ENCODE measurements around the gene FECH. TPM values are rescaled to one million over a fixed set of nuclear protein-coding genes. Genes with fewer than 3 reads are reported as not detected.

The FECH gene
- total RNA-seq, 2 donors from 2014 or later = 24.2 to 32.6 TPM

DNA sequence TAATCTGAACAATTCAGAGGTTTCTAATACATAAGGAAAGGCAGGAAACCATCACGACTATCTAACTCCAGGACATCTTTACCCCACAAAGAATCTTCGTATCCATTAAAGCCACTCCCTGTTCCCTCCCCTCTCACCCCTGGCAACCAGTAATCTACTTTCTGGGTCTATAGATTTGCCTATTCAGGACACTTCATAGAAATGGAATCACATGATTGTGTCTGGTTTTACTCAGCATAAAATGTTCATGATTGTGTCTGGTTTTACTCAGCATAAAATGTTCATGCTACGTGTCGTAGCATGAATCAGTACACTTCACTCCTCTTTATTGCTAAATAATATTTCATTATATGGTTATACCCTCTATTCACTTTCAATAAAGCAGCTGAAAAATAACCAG lies 11.6 kb downstream of the FECH start:
- peaks cover 4 to 17% of the 10 kb centered on the region in 2 donors for H3K36me3 Mint-ChIP-seq (ENCODE audit: insufficient read depth in 2 of 2)
- DNase-seq = no peak
- no peaks in the 10 kb centered on the region for H3K27me3 Mint-ChIP-seq (ENCODE audit: low read depth)
- peaks cover under 1% of the 10 kb centered on the region for H3K4me1 Mint-ChIP-seq (ENCODE audit: low read depth)
- no peak for ATAC-seq (replicated peaks in 1 of 2)
- no peak overlapping the region for H3K4me3 Mint-ChIP-seq
- H3K27ac Mint-ChIP-seq = no peak overlapping the region
- no peaks in the 10 kb centered on the region for H3K9me3 Mint-ChIP-seq

DNA sequence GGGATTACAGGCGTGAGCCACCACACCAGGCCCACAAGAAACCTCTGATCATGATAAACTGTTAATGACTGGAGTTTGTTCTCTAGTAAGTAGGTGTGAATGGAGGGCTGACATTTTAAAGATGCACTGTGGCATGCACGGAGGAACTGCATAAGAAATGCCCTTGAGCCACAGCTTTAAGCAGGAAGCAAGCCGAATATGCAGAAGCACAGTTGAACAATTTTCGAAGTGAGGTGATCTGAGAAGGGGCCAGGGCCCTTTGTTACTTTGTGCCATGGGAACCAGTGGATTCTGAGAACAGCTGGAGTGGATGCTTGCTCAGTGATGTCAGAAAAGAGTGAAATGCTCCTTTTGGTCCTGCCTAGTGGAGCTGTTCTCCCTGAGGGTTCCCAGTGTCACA lies 16.3 kb downstream of the FECH start:
- H3K36me3 Mint-ChIP-seq (ENCODE audit: insufficient read depth in 2 of 2) = peaks cover 1 to 6% of the 10 kb centered on the region in 2 donors
- H3K4me3 Mint-ChIP-seq = no peak overlapping the region
- H3K27ac Mint-ChIP-seq = no peak overlapping the region
- H3K27me3 Mint-ChIP-seq (ENCODE audit: low read depth) = no peaks in the 10 kb centered on the region
- ATAC-seq (replicated peaks in 1 of 2) (no peak), DNase-seq (no peak)
- H3K9me3 Mint-ChIP-seq = no peaks in the 10 kb centered on the region
- no peaks in the 10 kb centered on the region for H3K4me1 Mint-ChIP-seq (ENCODE audit: low read depth)

DNA sequence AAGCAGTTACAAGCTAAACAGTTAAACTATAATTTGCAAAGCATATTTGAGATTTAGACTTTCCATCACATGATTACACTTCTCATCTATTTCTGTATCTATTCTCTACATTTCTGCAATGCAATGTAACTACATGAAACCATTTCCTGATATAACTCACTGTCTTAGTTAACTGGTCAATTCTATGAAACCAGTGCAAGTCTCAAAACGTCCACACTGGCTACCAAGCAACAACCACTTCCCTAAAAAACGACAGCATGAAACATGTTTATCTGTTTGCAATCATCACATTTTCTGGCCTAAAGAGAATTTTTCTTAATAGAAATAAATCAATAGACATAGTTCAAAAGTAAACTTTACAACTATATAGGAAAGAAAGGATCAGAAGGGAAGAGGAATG lies 17.4 kb downstream of the FECH start:
- no peaks in the 10 kb centered on the region for H3K27me3 Mint-ChIP-seq (ENCODE audit: low read depth)
- DNase-seq = no peak
- no peaks in the 10 kb centered on the region for H3K4me1 Mint-ChIP-seq (ENCODE audit: low read depth)
- H3K36me3 Mint-ChIP-seq (ENCODE audit: insufficient read depth in 2 of 2) = peaks cover under 1 to 3% of the 10 kb centered on the region in 2 donors
- H3K9me3 Mint-ChIP-seq = no peaks in the 10 kb centered on the region
- no peak overlapping the region for H3K27ac Mint-ChIP-seq
- ATAC-seq (replicated peaks in 1 of 2) = no peak
- H3K4me3 Mint-ChIP-seq = no peak overlapping the region

DNA sequence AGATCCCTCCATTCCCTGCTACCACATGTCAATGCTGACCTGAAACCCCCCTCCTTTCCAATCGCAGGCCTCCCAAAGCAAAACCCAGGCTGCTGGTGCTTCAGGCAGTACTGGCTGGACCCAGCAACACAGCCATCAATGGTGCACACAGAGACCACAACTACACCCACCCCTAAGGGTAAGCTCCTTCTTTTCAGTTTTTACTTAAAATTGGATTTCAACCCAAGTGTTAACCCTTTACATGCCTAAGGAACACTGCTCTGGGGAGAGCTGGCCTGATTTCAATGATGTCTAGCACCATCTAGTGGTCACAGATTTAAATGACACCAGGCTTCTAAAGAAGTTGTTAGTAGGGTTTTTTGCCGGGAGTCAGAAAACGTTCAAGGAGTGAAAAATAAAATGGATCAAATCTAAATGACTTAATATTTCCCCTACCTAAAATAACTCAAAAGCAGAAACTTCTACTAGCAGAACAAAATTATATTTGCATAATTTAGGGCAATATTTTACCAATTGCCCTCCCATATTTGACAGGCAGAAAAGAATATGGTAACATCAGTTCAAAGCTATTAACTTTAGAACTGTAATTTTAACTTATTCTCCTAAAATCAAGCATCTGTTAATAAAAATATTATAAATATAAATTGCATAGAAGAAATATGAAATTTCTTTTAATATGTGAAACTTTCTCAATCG lies 24.6 kb downstream of the FECH start:
- Mint-ChIP-seq H3K4me1 (ENCODE audit: low read depth) (no peaks in the 10 kb centered on the region), H3K9me3 (no peaks in the 10 kb centered on the region), H3K27me3 (ENCODE audit: low read depth) (no peaks in the 10 kb centered on the region), H3K4me3 (no peak overlapping the region), H3K36me3 (ENCODE audit: insufficient read depth in 2 of 2) (peaks cover 0 to 4% of the 10 kb centered on the region in 2 donors), H3K27ac (peak overlapping the region; percentile 25)
- DNase-seq (peak; percentile 13 to 42), ATAC-seq (replicated peaks in 1 of 2) (peak in 1 of 2 donors; percentile 7)

GRCh38 chr18:57561261-57561660 lies 25.2 kb downstream of the FECH start:
- DNase-seq (no peak), ATAC-seq (replicated peaks in 1 of 2) (no peak)
- H3K4me1 Mint-ChIP-seq (ENCODE audit: low read depth) = no peaks in the 10 kb centered on the region
- no peaks in the 10 kb centered on the region for H3K27me3 Mint-ChIP-seq (ENCODE audit: low read depth)
- H3K27ac Mint-ChIP-seq = no peak overlapping the region
- no peak overlapping the region for H3K4me3 Mint-ChIP-seq
- no peaks in the 10 kb centered on the region for H3K9me3 Mint-ChIP-seq
- peaks cover 0 to 4% of the 10 kb centered on the region in 2 donors for H3K36me3 Mint-ChIP-seq (ENCODE audit: insufficient read depth in 2 of 2)

GRCh38 chr18:57559314-57559713 lies 27.2 kb downstream of the FECH start:
- Mint-ChIP-seq H3K4me3 (no peak overlapping the region), H3K4me1 (ENCODE audit: low read depth) (no peaks in the 10 kb centered on the region), H3K27ac (no peak overlapping the region), H3K9me3 (no peaks in the 10 kb centered on the region), H3K36me3 (ENCODE audit: insufficient read depth in 2 of 2) (peaks cover 0 to 4% of the 10 kb centered on the region in 2 donors), H3K27me3 (ENCODE audit: low read depth) (no peaks in the 10 kb centered on the region)
- ATAC-seq (replicated peaks in 1 of 2) (no peak), DNase-seq (no peak)

- no peak for DNase-seq
- Mint-ChIP-seq H3K9me3 (no peaks in the 10 kb centered on the region), H3K27ac (no peak overlapping the region), H3K27me3 (ENCODE audit: low read depth) (no peaks in the 10 kb centered on the region), H3K4me1 (ENCODE audit: low read depth) (no peaks in the 10 kb centered on the region), H3K4me3 (no peak overlapping the region), H3K36me3 (ENCODE audit: insufficient read depth in 2 of 2) (peaks cover 0 to 1% of the 10 kb centered on the region in 2 donors)
- no peak for ATAC-seq (replicated peaks in 1 of 2)
These were observed 31.4 kb downstream of the FECH start for GRCh38 chr18:57555134-57555533.

DNA sequence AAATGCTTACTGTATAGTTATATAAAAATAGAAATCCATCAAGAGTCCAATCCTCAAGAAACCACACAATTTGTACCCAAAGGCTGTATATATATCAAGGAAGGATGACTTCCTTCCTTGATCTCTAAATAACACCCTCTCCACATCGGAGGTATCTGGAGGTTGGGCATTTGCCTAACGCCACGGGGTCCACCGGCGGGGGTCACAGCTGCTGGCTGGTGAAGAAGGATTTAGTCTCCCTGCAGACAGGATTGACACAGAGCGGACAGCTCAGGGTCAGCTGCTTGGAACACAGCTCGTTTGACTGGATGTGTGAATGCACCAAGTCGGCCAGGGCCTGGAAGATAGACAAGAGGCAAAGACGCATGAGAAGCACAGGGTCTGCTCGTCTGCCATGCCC lies 36.0 kb downstream of the FECH start:
- Mint-ChIP-seq H3K9me3 (no peaks in the 10 kb centered on the region), H3K36me3 (ENCODE audit: insufficient read depth in 2 of 2) (no peaks in the 10 kb centered on the region), H3K27ac (no peak overlapping the region), H3K4me1 (ENCODE audit: low read depth) (peaks cover 1% of the 10 kb centered on the region), H3K27me3 (ENCODE audit: low read depth) (no peaks in the 10 kb centered on the region), H3K4me3 (no peak overlapping the region)
- DNase-seq = no peak
- no peak for ATAC-seq (replicated peaks in 1 of 2)

DNA sequence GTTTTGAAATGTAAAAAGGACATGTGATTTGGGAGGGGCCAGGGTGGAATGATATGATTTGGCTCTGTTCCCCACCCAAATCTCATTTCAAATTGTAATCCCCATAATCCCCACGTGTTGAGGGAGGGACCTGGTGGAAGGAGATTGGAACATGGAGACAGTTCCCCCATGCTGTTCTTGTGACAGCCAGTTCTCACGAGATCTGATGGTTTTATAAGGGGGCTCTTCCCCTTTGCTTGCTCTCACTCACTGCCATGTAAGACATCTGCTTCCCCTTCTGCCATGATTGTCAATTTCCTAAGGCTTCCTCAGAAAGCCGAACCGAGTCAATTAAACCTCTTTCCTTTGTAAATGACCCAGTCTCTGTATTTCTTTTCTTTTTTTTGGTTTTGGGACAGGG lies 39.2 kb downstream of the FECH start:
- no peak for DNase-seq
- no peaks in the 10 kb centered on the region for H3K36me3 Mint-ChIP-seq (ENCODE audit: insufficient read depth in 2 of 2)
- H3K9me3 Mint-ChIP-seq = no peaks in the 10 kb centered on the region
- no peak overlapping the region for H3K4me3 Mint-ChIP-seq
- no peak for ATAC-seq (replicated peaks in 1 of 2)
- H3K27ac Mint-ChIP-seq = no peak overlapping the region
- no peaks in the 10 kb centered on the region for H3K27me3 Mint-ChIP-seq (ENCODE audit: low read depth)
- peaks cover 8% of the 10 kb centered on the region for H3K4me1 Mint-ChIP-seq (ENCODE audit: low read depth)

DNA sequence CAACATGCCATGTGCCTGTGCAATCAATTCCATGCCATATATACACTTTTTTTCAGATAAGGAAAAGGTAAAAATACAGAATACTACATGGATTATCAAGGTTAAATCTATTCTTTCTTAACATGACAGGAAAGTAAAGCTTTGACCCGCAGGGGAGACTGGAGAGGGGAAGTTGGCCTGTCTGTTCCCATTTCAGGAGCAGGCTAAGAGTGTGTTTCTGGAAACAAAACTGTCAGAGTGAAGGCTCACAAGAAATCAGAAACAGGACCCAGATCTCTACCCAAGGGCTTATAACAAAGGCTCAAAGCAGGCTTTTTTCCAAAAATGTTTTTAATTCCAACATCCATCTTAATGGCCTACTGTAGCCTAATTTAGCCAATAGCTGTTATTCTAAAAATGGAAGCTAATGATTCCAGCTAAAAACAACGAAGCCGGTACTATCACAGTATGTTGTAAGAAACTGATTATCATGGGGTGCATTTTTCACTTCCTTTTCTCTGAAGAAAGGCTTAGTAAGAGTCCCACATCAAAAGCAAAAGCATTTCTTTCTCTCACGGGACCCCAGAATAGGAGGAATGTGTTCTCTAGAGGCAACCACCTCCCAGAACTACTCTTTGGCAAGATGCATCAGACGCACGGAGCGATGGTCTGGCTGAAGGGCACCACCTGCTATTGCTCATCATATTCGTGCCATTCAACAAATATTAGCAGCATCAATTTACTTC lies 41.4 kb downstream of the FECH start:
- ATAC-seq (replicated peaks in 1 of 2) (no peak), DNase-seq (no peak)
- peaks cover 8% of the 10 kb centered on the region for H3K4me1 Mint-ChIP-seq (ENCODE audit: low read depth)
- no peaks in the 10 kb centered on the region for H3K9me3 Mint-ChIP-seq
- H3K36me3 Mint-ChIP-seq (ENCODE audit: insufficient read depth in 2 of 2) = no peaks in the 10 kb centered on the region
- H3K4me3 Mint-ChIP-seq = no peak overlapping the region
- H3K27ac Mint-ChIP-seq = no peak overlapping the region
- no peaks in the 10 kb centered on the region for H3K27me3 Mint-ChIP-seq (ENCODE audit: low read depth)

GRCh38 chr18:57543560-57543959 lies 42.9 kb downstream of the FECH start:
- Mint-ChIP-seq H3K36me3 (ENCODE audit: insufficient read depth in 2 of 2) (no peaks in the 10 kb centered on the region), H3K27ac (no peak overlapping the region), H3K4me3 (no peak overlapping the region), H3K27me3 (ENCODE audit: low read depth) (no peaks in the 10 kb centered on the region), H3K4me1 (ENCODE audit: low read depth) (peaks cover 8% of the 10 kb centered on the region), H3K9me3 (no peaks in the 10 kb centered on the region)
- DNase-seq (no peak), ATAC-seq (replicated peaks in 1 of 2) (no peak)

DNA sequence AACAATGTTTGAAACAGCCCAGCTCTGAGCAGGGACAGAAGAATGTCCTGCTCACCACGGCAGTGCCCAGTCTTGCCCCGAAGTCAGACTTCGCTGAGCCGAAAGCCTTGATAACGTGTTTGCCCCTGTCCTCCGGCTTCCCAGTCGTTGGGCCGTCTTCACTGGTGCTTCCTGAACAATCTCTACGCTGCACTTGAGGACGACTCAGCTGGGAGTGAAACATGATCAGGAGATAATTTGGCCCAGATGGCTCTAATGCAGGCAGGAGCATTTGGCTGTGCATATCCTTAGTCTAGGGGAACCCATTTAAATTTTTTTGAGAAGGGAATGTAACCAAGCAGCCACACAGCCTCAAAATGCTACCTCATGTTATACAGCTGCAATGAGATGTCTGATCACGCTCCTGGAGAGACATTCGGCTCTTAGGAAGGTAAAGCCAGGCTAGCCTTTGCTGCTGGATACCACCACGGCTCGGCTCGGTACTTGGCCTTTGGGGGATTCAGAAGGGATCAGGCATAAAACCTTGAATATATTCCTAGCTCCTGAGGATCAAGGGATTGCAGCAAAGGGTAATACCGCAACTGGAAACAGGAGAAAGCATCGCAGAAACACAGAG lies 43.6 kb downstream of the FECH start:
- Mint-ChIP-seq H3K27ac (no peak overlapping the region), H3K4me3 (no peak overlapping the region), H3K9me3 (no peaks in the 10 kb centered on the region), H3K4me1 (ENCODE audit: low read depth) (peaks cover 8% of the 10 kb centered on the region), H3K27me3 (ENCODE audit: low read depth) (no peaks in the 10 kb centered on the region), H3K36me3 (ENCODE audit: insufficient read depth in 2 of 2) (no peaks in the 10 kb centered on the region)
- DNase-seq (no peak), ATAC-seq (replicated peaks in 1 of 2) (no peak)

DNA sequence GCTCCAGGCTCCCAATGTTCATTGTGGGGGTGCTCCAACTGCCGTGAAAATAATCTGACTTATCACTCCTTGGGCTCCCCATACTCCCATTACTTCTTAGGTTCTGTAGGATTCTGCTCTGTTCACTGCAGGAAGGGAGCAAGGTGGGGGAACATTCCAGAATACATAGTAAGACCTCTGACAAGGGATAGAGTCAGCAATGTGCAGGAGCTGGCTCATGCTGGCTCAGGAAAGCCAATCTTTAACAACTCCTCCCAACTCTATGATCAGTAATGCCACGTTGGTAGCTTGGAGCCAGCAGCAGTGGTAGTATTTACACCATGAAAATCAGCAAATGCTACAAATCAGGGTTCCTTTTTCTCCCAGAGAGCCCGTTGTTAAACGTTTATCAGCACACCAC lies 44.4 kb downstream of the FECH start:
- H3K4me1 Mint-ChIP-seq (ENCODE audit: low read depth) = peaks cover 8% of the 10 kb centered on the region
- H3K9me3 Mint-ChIP-seq = no peaks in the 10 kb centered on the region
- no peaks in the 10 kb centered on the region for H3K27me3 Mint-ChIP-seq (ENCODE audit: low read depth)
- ATAC-seq (replicated peaks in 1 of 2) = no peak
- H3K36me3 Mint-ChIP-seq (ENCODE audit: insufficient read depth in 2 of 2) = no peaks in the 10 kb centered on the region
- no peak overlapping the region for H3K27ac Mint-ChIP-seq
- H3K4me3 Mint-ChIP-seq = no peak overlapping the region
- no peak for DNase-seq
